ENCODE results near the gene THSD7B.

DNA sequence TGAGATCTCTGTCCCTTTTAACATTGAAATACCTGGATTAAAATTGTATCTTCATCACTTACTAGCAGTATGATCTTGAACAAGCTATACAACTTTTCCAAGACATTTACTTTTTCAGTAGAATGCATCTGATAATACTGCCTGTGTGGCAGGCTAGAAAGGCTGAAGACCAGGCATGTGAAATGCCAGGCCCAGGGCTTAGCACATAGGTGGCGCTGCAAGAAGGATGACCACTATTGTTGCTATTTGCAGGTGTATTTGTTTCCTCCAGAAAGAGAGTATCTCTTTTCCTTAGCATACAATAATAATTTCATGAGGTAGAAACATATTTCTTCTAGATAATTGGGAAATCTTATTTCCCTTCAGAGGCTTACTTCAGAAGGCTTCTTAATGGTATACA is 331.3 kb downstream of the THSD7B start:
- TF ChIP-seq, protein P1, sequence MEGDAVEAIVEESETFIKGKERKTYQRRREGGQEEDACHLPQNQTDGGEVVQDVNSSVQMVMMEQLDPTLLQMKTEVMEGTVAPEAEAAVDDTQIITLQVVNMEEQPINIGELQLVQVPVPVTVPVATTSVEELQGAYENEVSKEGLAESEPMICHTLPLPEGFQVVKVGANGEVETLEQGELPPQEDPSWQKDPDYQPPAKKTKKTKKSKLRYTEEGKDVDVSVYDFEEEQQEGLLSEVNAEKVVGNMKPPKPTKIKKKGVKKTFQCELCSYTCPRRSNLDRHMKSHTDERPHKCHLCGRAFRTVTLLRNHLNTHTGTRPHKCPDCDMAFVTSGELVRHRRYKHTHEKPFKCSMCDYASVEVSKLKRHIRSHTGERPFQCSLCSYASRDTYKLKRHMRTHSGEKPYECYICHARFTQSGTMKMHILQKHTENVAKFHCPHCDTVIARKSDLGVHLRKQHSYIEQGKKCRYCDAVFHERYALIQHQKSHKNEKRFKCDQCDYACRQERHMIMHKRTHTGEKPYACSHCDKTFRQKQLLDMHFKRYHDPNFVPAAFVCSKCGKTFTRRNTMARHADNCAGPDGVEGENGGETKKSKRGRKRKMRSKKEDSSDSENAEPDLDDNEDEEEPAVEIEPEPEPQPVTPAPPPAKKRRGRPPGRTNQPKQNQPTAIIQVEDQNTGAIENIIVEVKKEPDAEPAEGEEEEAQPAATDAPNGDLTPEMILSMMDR (IDR thresholded peaks at IDR 0.05): peak; percentile 59
- TF ChIP-seq EZH2phosphoT487 (IDR thresholded peaks at IDR 0.05): no peak

All from neural progenitor cell (in vitro differentiated cells).